Measurements from ENCODE around the gene ARHGAP33. TPM values are rescaled to one million over a fixed set of nuclear protein-coding genes. Genes with fewer than 3 reads are reported as not detected.

ARHGAP33 gene
- total RNA-seq, 1 donor from 2014 or later, result under 0.01 TPM

DNA sequence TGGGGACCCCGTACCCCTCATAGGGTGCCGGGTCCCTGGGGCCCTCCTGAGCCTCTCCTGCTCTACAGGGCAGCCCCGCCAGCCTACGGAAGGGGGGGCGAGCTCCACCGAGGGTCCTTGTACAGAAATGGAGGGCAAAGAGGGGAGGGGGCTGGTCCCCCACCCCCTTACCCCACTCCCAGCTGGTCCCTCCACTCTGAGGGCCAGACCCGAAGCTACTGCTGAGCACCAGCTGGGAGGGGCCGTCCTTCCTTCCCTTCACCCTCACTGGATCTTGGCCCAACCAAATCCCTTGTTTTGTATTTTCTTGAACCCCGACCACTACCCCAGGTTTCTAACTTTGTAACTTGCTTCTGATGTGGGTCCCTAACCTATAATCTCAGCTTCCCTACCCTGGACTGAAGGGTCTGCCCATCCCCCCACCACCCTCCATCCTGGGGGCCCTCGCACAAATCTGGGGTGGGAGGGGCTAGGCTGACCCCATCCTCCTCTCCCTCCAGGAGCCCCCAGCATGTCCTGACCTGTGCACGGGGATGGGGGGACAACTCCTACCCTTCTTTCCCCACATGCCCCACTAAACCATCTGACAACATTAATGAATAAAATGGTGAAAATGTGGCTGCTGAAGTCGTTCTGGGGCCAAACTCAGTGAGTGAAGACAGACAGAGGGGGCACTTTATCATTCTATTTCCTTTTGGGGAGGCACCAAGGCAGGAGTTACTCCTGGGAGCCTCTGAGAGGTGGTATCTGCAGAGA lies 13.0 kb downstream of the ARHGAP33 start:
- FAIRE-seq (no peak), DNase-seq (ENCODE audit: low read depth) (no peak)
- no peak overlapping the region for H3K4me3 ChIP-seq (ENCODE audit: low read depth, low read length)
- TF ChIP-seq, protein P1, sequence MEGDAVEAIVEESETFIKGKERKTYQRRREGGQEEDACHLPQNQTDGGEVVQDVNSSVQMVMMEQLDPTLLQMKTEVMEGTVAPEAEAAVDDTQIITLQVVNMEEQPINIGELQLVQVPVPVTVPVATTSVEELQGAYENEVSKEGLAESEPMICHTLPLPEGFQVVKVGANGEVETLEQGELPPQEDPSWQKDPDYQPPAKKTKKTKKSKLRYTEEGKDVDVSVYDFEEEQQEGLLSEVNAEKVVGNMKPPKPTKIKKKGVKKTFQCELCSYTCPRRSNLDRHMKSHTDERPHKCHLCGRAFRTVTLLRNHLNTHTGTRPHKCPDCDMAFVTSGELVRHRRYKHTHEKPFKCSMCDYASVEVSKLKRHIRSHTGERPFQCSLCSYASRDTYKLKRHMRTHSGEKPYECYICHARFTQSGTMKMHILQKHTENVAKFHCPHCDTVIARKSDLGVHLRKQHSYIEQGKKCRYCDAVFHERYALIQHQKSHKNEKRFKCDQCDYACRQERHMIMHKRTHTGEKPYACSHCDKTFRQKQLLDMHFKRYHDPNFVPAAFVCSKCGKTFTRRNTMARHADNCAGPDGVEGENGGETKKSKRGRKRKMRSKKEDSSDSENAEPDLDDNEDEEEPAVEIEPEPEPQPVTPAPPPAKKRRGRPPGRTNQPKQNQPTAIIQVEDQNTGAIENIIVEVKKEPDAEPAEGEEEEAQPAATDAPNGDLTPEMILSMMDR (IDR thresholded peaks at IDR 0.05; ENCODE audit: insufficient read depth, low read length, severe bottlenecking), result no peak
- H3K36me3 ChIP-seq (ENCODE audit: control insufficient read depth, insufficient read depth, low read length), result no peaks in the 10 kb centered on the region
- H3K27me3 ChIP-seq (ENCODE audit: control insufficient read depth, insufficient read depth, low read length), result no peaks in the 10 kb centered on the region

DNA sequence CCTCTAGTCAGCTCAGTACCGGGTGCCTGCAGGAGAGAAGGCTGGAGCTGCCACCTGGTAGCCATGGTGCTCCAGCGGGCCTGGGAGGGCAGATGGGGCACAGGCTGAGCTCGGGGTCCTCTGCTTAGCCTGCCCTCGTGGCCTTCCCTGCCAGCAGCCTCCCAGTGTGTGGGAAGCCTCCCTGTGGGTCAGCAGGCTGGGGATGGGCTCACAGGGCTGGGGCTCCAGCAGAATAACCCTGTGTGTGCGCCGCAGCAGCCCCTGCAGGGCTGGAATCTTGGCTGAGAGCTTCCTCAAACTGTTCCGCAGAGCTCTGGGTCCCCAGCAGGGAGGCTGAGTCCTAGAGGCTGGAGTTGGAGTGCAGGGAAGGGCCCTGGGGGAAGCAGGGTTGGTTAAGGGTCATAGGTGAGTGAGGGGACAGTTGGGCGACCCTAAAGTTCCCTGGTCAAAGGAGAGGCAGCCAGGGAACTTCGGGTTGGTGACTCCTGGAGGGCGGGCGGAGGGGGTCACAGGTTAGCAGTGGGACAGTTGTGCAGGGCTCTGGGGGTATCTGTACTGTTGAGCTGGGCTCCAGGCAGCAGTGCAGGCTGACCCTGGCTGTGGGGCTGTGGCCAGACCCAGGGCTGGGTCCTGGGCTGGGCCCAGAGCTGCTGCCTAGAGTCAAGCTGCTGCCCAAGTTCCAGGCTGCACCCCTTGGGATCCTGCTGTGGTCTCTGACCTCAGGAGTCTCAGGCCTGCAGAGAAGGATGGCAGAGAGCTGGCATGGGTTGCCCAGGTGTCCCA lies 14.0 kb downstream of the ARHGAP33 start:
- no peak for FAIRE-seq
- Histone ChIP-seq H3K4me3 (ENCODE audit: low read depth, low read length) (no peak overlapping the region), H3K27me3 (ENCODE audit: control insufficient read depth, insufficient read depth, low read length) (no peaks in the 10 kb centered on the region), H3K36me3 (ENCODE audit: control insufficient read depth, insufficient read depth, low read length) (no peaks in the 10 kb centered on the region)
- no peak for DNase-seq (ENCODE audit: low read depth)
- TF ChIP-seq, protein P1 (IDR thresholded peaks at IDR 0.05; ENCODE audit: insufficient read depth, low read length, severe bottlenecking), result no peak

DNA sequence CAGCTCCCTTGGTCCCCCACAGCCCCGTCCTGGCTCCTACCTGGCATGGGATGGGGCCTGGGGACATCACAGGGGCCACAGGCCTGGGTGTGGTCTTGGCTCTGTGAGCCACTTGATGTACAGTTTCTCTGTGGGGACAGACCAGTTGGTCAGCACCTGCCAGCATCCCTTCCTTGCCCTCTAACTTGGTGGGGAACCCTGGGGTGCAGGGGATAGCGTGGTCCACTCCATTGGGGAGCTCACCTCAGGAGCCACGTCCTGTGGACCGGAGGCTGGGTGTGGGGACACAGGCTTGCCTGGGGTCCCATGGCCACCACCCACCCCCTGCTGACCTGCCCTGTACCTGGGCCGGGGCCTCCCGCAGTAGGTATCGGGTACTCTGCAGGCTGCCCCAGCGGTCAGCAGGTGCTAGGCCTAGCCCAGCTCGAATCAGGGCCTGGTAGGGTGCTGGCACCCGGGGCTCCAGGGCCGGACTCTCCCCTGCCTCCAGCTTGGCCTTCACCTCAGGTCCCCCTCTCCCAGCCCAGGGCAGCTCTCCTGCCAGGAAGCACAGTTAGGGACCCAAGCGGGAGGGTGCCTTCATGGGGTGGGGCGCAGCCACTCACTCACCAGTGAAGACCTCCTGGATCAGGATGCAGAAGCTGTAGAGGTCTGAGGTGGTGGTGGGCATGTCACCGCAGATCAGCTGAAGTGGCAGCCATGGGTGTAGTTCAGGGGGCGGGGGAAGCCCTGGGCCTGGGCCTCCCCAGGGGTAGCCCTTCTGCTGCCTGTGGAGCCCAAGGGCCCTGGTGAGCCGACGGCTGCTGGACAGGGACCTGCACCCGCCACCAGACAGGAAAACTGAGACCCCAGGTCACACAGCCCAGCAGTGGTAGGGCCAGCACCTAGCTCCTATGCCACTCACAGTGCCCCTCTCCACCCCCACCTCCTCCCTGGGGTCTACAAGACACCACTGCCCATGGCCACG lies 14.9 kb downstream of the ARHGAP33 start:
- FAIRE-seq (no peak), DNase-seq (ENCODE audit: low read depth) (no peak)
- Histone ChIP-seq H3K27me3 (ENCODE audit: control insufficient read depth, insufficient read depth, low read length) (no peaks in the 10 kb centered on the region), H3K4me3 (ENCODE audit: low read depth, low read length) (no peak overlapping the region), H3K36me3 (ENCODE audit: control insufficient read depth, insufficient read depth, low read length) (no peaks in the 10 kb centered on the region)
- TF ChIP-seq, protein P1 (IDR thresholded peaks at IDR 0.05; ENCODE audit: insufficient read depth, low read length, severe bottlenecking), result no peak

GRCh38 chr19:35790981-35791813 lies 15.8 kb downstream of the ARHGAP33 start:
- no peak overlapping the region for H3K4me3 ChIP-seq (ENCODE audit: low read depth, low read length)
- DNase-seq (ENCODE audit: low read depth) (no peak), FAIRE-seq (no peak)
- H3K36me3 ChIP-seq (ENCODE audit: control insufficient read depth, insufficient read depth, low read length), result no peaks in the 10 kb centered on the region
- H3K27me3 ChIP-seq (ENCODE audit: control insufficient read depth, insufficient read depth, low read length), result peaks cover 3% of the 10 kb centered on the region
- TF ChIP-seq, protein P1 (IDR thresholded peaks at IDR 0.05; ENCODE audit: insufficient read depth, low read length, severe bottlenecking), result no peak

DNA sequence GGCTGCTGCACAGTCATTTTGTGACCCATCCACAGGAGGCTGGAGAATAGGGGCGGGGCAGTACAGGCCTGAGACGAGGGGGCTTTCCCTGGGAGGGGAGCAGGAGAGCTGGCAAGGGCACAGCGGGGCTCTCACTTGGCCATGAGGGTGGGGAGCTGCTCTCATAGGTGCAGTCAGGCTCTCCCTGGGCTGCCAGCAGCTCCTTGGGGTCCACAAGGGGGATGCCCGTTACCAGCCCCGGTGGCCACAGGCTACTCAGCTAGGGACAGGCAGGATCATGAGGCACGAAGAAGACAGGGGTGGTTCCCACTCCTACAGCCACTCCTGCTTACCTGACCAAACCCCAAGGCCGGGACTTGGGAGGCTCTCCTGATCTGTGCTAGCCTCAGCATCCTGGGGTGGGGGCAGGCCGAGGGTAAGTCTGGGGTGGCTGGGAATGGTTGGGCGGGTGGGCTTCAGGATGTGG lies 16.5 kb downstream of the ARHGAP33 start:
- FAIRE-seq, result no peak
- no peak for DNase-seq (ENCODE audit: low read depth)
- TF ChIP-seq, protein P1 (IDR thresholded peaks at IDR 0.05; ENCODE audit: insufficient read depth, low read length, severe bottlenecking), result no peak

More for the DNA sequence above, 16.5 kb downstream of the ARHGAP33 start:
- Histone ChIP-seq H3K27me3 (ENCODE audit: control insufficient read depth, insufficient read depth, low read length) (peaks cover 7% of the 10 kb centered on the region), H3K4me3 (ENCODE audit: low read depth, low read length) (no peak overlapping the region), H3K36me3 (ENCODE audit: control insufficient read depth, insufficient read depth, low read length) (no peaks in the 10 kb centered on the region)

Data from bronchial epithelial cell (primary cell).